Measurements from ENCODE around the gene FUBP1. TPM values are rescaled to one million over a fixed set of nuclear protein-coding genes. Genes with fewer than 3 reads are reported as not detected.

The FUBP1 gene
- total RNA-seq, 2 donors from 2014 or later, result 73.8 to 118 TPM

DNA sequence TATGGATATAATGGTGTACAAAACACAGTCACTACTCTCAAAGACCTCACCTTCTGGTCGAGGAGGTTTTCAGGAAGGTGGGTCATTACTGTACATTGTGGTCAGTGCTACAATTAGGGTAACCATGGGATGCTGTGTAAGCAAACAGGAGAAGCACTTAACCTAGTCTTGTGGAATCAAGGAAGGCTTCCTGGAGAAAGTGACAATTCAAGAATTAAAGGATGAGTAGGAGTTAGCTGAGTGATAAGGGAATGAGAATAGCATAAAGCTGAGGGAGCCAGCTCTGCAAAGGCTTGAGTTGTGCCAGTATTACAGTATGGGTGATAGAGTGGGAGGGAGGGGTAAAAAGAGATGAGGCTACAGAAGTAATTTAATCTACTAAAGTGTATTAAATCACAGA lies 73.3 kb downstream of the FUBP1 start:
- DNase-seq (ENCODE audit: low spot score), result no peak
- peaks cover 25 to 34% of the 10 kb centered on the region in 2 donors for H3K4me1 ChIP-seq (ENCODE audit: control insufficient read depth in 1 of 2, low read depth in 2 of 2)
- H3K27ac ChIP-seq, result peak overlapping the region in 1 of 2 donors; percentile 30
- no peaks in the 10 kb centered on the region for H3K9me3 ChIP-seq
- H3K4me3 ChIP-seq, result no peak overlapping the region
- H3K27me3 ChIP-seq (replicated peaks; ENCODE audit: insufficient read depth), result no peaks in the 10 kb centered on the region
- peaks cover 2% of the 10 kb centered on the region for H3K36me3 ChIP-seq
- ATAC-seq (ENCODE audit: insufficient number of reproducible peaks, low FRiP score, low read depth), result no peak
- TF ChIP-seq CTCF (IDR thresholded peaks at IDR 0.05), result no peak

GRCh38 chr1:77900687-77901293 lies 78.1 kb downstream of the FUBP1 start:
- peak; percentile 28 for TF ChIP-seq CTCF (IDR thresholded peaks at IDR 0.05)
- H3K4me1 ChIP-seq (ENCODE audit: control insufficient read depth in 1 of 2, low read depth in 2 of 2), result peaks cover 25 to 38% of the 10 kb centered on the region in 2 donors
- ATAC-seq (ENCODE audit: insufficient number of reproducible peaks, low FRiP score, low read depth), result no peak
- H3K27me3 ChIP-seq (replicated peaks; ENCODE audit: insufficient read depth), result no peaks in the 10 kb centered on the region
- H3K9me3 ChIP-seq, result no peaks in the 10 kb centered on the region
- peak overlapping the region in 1 of 2 donors; percentile 24 for H3K27ac ChIP-seq
- H3K4me3 ChIP-seq, result peak overlapping the region; percentile 45
- DNase-seq (ENCODE audit: low spot score), result no peak
- peaks cover under 1% of the 10 kb centered on the region for H3K36me3 ChIP-seq

GRCh38 chr1:77899647-77900320 lies 79.1 kb downstream of the FUBP1 start:
- Histone ChIP-seq H3K4me3 (peak overlapping the region; percentile 45), H3K9me3 (no peaks in the 10 kb centered on the region), H3K27me3 (replicated peaks; ENCODE audit: insufficient read depth) (no peaks in the 10 kb centered on the region), H3K36me3 (peaks cover 9% of the 10 kb centered on the region), H3K27ac (peak overlapping the region; percentile 15 to 45), H3K4me1 (ENCODE audit: control insufficient read depth in 1 of 2, low read depth in 2 of 2) (peaks cover 20 to 32% of the 10 kb centered on the region in 2 donors)
- no peak for TF ChIP-seq CTCF (IDR thresholded peaks at IDR 0.05)
- DNase-seq (ENCODE audit: low spot score), result no peak
- no peak for ATAC-seq (ENCODE audit: insufficient number of reproducible peaks, low FRiP score, low read depth)

Other genes with a start within 250 kb of the FUBP1 start
- 100 to 1,000 TPM in 1 of 2 donors, 10 to 100 TPM in 1; 91.3 to 122 TPM for gene USP33, start 219.2 kb downstream of the FUBP1 start, total RNA-seq
- 10 to 100 TPM; 16.0 to 24.3 TPM for gene MIGA1, start 199.4 kb downstream of the FUBP1 start, total RNA-seq
- gene NEXN, start 90.4 kb downstream of the FUBP1 start, total RNA-seq, result 100 to 1,000 TPM; 116 to 120 TPM
- gene DNAJB4, start 25.9 kb upstream of the FUBP1 start, total RNA-seq, result 10 to 100 TPM; 41.0 to 59.8 TPM
- 1 to 10 TPM; 1.6 to 3.2 TPM for gene GIPC2, start 66.9 kb upstream of the FUBP1 start, total RNA-seq